HCT116 (cell line): Measurements from ENCODE around the gene UVSSA. TPM values are rescaled to one million over a fixed set of nuclear protein-coding genes. Genes with fewer than 3 reads are reported as not detected.

Experiments used
- ATAC-seq: fragments of 200-7000 bp; cut with Tn5 transposase; 2 replicates; pipeline ENCODE4 v1.9.1; 2020; ENCODE audit warnings: mild to moderate bottlenecking, moderate library complexity
- BruUV-seq: library from RNA; stranded (reverse); fragments of 400-500 nt; replicated peaks from 2 replicates; lab custom pipeline; 2021; lab: Mats Ljungman, UMichigan
- CTCF ChIA-PET: fragments of 300-600 bp; sonication (Branson Sonifier 250); formaldehyde crosslinking; loops from one replicate; lab custom pipeline; 2021; ENCODE audit warnings: antibody characterized with exemption; lab: Charles Lee
- POLR2A ChIA-PET: fragments of 300-600, 350-600 bp; sonication (Branson Sonifier 250); formaldehyde crosslinking; loops from one replicate; lab custom pipeline; 2021; ENCODE audit warnings: antibody characterized with exemption; lab: Charles Lee
- RAD21 ChIA-PET, 2 experiments: fragments of 300-600 bp; sonication (Branson Sonifier 250); formaldehyde crosslinking; loops; one replicate each; lab custom pipeline; 2023; ENCODE audit warnings: low total read pairs in 2 of 2; ENCODE audit not compliant: uncharacterized antibody in 2 of 2, unreplicated experiment in 2 of 2, low non-redundant PET in 1 of 2; lab: Charles Lee
- DNase-seq: peaks from one replicate; pipeline ENCODE4 v3.0.0-alpha.2; 2010; ENCODE audit warnings: low read depth, low spot score
- H2AFZ ChIP-seq: fragments of 200-600 bp; shearing (Covaris generic), sonication (generic); 2 replicates; pipeline ENCODE4 v1.6.1; 2017; ENCODE audit warnings: low read depth, mixed run types, mixed read lengths, antibody characterized with exemption, low read length; ENCODE audit not compliant: poor library complexity, severe bottlenecking
- H3K27ac ChIP-seq: 2 replicates; pipeline ENCODE4 v1.5.1; 2012; ENCODE audit warnings: low read depth, low read length
- H3K27me3 ChIP-seq: fragments of 200-600 bp; sonication (generic); 2 replicates; pipeline ENCODE4 v1.6.1; 2016; ENCODE audit warnings: mixed run types, low read length, mixed read lengths; ENCODE audit not compliant: insufficient read depth
- H3K36me3 ChIP-seq, 2 experiments: fragments of 200-500 bp in 1 of 2; fragments of 200-600 bp in 1 of 2; sonication (Bioruptor generic) in 1 of 2; sonication (generic) in 1 of 2; 2 replicates each; pipeline versions ENCODE4 v1.5.1 to v1.6.1; 2014 to 2016; ENCODE audit warnings: low read length in 2 of 2, inconsistent platforms in 1 of 2, mixed read lengths in 1 of 2, mixed run types in 1 of 2; ENCODE audit not compliant: insufficient read depth in 2 of 2, control insufficient read depth in 1 of 2
- H3K4me1 ChIP-seq, 2 experiments: fragments of 200-600 bp in 1 of 2; sonication (generic) in 1 of 2; 2 replicates each; pipeline versions ENCODE4 v1.5.1 to v1.6.1; 2012 to 2017; ENCODE audit warnings: low read length in 2 of 2, inconsistent platforms in 1 of 2, mild to moderate bottlenecking in 1 of 2, mixed read lengths in 1 of 2, mixed run types in 1 of 2, moderate library complexity in 1 of 2; ENCODE audit not compliant: insufficient read depth in 2 of 2, control insufficient read depth in 1 of 2
- H3K4me2 ChIP-seq: fragments of 200-600 bp; sonication (generic); 2 replicates; pipeline ENCODE4 v1.6.1; 2017; ENCODE audit warnings: mixed run types, low read length, mixed read lengths
- H3K4me3 ChIP-seq, 2 experiments: fragments of 200-600 bp in 1 of 2; sonication (generic) in 1 of 2; replicated peaks in 1 of 2; 2 replicates each; pipeline ENCODE4 v1.5.1; 2011 to 2016; ENCODE audit warnings: low read length in 2 of 2, control low read depth in 1 of 2, low read depth in 1 of 2, mild to moderate bottlenecking in 1 of 2, mixed read lengths in 1 of 2, mixed run types in 1 of 2
- H3K79me2 ChIP-seq: fragments of 200-600 bp; sonication (generic); 2 replicates; pipeline ENCODE4 v1.6.1; 2017; ENCODE audit warnings: mild to moderate bottlenecking, mixed run types, low read length, moderate library complexity, mixed read lengths; ENCODE audit not compliant: insufficient read depth
- H3K9ac ChIP-seq: fragments of 200-600 bp; sonication (generic); 2 replicates; pipeline ENCODE4 v1.6.1; 2016; ENCODE audit warnings: low read length, mixed read lengths
- H3K9me2 ChIP-seq: fragments of 200-600 bp; sonication (generic), shearing (Covaris generic); 2 replicates; pipeline ENCODE4 v1.6.1; 2017; ENCODE audit warnings: mixed run types, mild to moderate bottlenecking, moderate library complexity; ENCODE audit not compliant: insufficient read depth
- H3K9me3 ChIP-seq, 2 experiments: fragments of 200-500 bp in 1 of 2; fragments of 200-600 bp in 1 of 2; sonication (Bioruptor generic) in 1 of 2; sonication (generic) in 1 of 2; 2 replicates each; pipeline ENCODE4 v1.6.1; 2014 to 2017; ENCODE audit warnings: low read length in 2 of 2, mixed read lengths in 2 of 2, inconsistent platforms in 1 of 2, low read depth in 1 of 2, mild to moderate bottlenecking in 1 of 2, mixed run types in 1 of 2, moderate library complexity in 1 of 2; ENCODE audit not compliant: control insufficient read depth in 1 of 2, insufficient read depth in 1 of 2
- H4K20me1 ChIP-seq: fragments of 200-600 bp; sonication (generic), shearing (Covaris generic); 2 replicates; pipeline ENCODE4 v1.6.1; 2017; ENCODE audit warnings: mixed run types, mild to moderate bottlenecking, moderate library complexity; ENCODE audit not compliant: insufficient read depth
- CEBPB ChIP-seq: IDR thresholded peaks from 2 replicates; pipeline ENCODE4 v1.6.1; 2012; ENCODE audit warnings: low read depth
- EGR1 ChIP-seq: IDR thresholded peaks from 2 replicates; pipeline ENCODE4 v1.6.1; 2012; ENCODE audit warnings: low read depth
- EZH2 ChIP-seq: fragments of 200-600 bp; sonication (generic); IDR thresholded peaks from 2 replicates; pipeline ENCODE4 v1.6.1; 2017; ENCODE audit warnings: antibody characterized with exemption, mixed run types
- EZH2phosphoT487 ChIP-seq: fragments of 200-600 bp; IDR thresholded peaks from 2 replicates; pipeline ENCODE4 v1.6.1; 2018; ENCODE audit warnings: antibody characterized with exemption, borderline replicate concordance
- JUND ChIP-seq: IDR thresholded peaks from 2 replicates; pipeline ENCODE4 v1.6.1; 2012
- POLR2A ChIP-seq: IDR thresholded peaks from 2 replicates; pipeline ENCODE4 v1.7.0; 2011; ENCODE audit warnings: borderline replicate concordance; ENCODE audit not compliant: insufficient read depth, insufficient read length; ENCODE audit errors: extremely low read depth
- POLR2AphosphoS5 ChIP-seq: IDR thresholded peaks from 2 replicates; pipeline ENCODE4 v1.6.1; 2011; ENCODE audit warnings: mild to moderate bottlenecking, low read depth, low read length, moderate library complexity
- RAD21 ChIP-seq: IDR thresholded peaks from 2 replicates; pipeline ENCODE4 v1.6.1; 2012; ENCODE audit warnings: low read depth, mild to moderate bottlenecking
- SIN3A ChIP-seq: IDR thresholded peaks from 2 replicates; pipeline ENCODE4 v1.6.1; 2012; ENCODE audit warnings: low read depth
- SP1 ChIP-seq: IDR thresholded peaks from 2 replicates; pipeline ENCODE4 v1.6.1; 2012; ENCODE audit warnings: low read depth
- SRF ChIP-seq: IDR thresholded peaks from 2 replicates; pipeline ENCODE4 v1.6.1; 2012; ENCODE audit warnings: low read depth
- TCF7L2 ChIP-seq: IDR thresholded peaks from 2 replicates; pipeline ENCODE4 v1.7.0; 2011; ENCODE audit warnings: borderline replicate concordance, inconsistent platforms; ENCODE audit not compliant: insufficient read depth, insufficient read length; ENCODE audit errors: extremely low read depth
- YY1 ChIP-seq: IDR thresholded peaks from 2 replicates; pipeline ENCODE4 v1.6.1; 2011; ENCODE audit warnings: low read length, low read depth, moderate library complexity, mild to moderate bottlenecking; ENCODE audit not compliant: insufficient replicate concordance; ENCODE audit errors: extremely low read depth
- ZFX ChIP-seq: fragments of 450-650 bp; IDR thresholded peaks from 2 replicates; pipeline ENCODE4 v1.6.1; 2017
- ZNF274 ChIP-seq: fragments of 200-500 bp; sonication (Bioruptor generic); IDR thresholded peaks from 2 replicates; pipeline ENCODE4 v1.6.1; 2014; ENCODE audit warnings: mild to moderate bottlenecking, low read depth, low read length, inconsistent platforms
- intact Hi-C: fragments of 100-400 bp; cut with micrococcal nuclease; formaldehyde crosslinking; loops from 2 replicates; pipeline ENCODE4 v1.10.0; 2022
- total RNA-seq: library from RNA; stranded (reverse); gene quantifications from one replicate; pipeline ENCODE4 v1.2.1, GENCODE V29; 2021; ENCODE audit not compliant: unreplicated experiment
- TF ChIP-seq, protein P1 (sequence below): IDR thresholded peaks from 2 replicates; pipeline ENCODE4 v1.6.1; 2012; ENCODE audit warnings: low read depth
- TF ChIP-seq, protein P2 (sequence below): IDR thresholded peaks from 2 replicates; pipeline ENCODE4 v1.6.1; 2011; ENCODE audit warnings: mild to moderate bottlenecking, low read length, moderate library complexity; ENCODE audit not compliant: insufficient replicate concordance; ENCODE audit errors: extremely low read depth
- TF ChIP-seq, protein P3 (sequence below), 3 experiments: fragments of 200-600 bp in 1 of 3; sonication (generic) in 1 of 3; IDR thresholded peaks in 2 of 3; conservative IDR thresholded peaks in 1 of 3; 2 replicates each; pipeline ENCODE4 v1.5.1; 2012 to 2017; ENCODE audit warnings: low read depth in 2 of 3, low read length in 2 of 3, antibody characterized with exemption in 1 of 3, borderline replicate concordance in 1 of 3, control low read depth in 1 of 3, mild to moderate bottlenecking in 1 of 3, mixed read lengths in 1 of 3, mixed run types in 1 of 3, moderate library complexity in 1 of 3; ENCODE audit not compliant: insufficient read depth in 1 of 3
- TF ChIP-seq, protein P4 (sequence below): IDR thresholded peaks from 2 replicates; pipeline ENCODE4 v1.6.1; 2012

The UVSSA gene
- total RNA-seq, 1 experiment from 2014 or later, result 30.5 TPM

DNA sequence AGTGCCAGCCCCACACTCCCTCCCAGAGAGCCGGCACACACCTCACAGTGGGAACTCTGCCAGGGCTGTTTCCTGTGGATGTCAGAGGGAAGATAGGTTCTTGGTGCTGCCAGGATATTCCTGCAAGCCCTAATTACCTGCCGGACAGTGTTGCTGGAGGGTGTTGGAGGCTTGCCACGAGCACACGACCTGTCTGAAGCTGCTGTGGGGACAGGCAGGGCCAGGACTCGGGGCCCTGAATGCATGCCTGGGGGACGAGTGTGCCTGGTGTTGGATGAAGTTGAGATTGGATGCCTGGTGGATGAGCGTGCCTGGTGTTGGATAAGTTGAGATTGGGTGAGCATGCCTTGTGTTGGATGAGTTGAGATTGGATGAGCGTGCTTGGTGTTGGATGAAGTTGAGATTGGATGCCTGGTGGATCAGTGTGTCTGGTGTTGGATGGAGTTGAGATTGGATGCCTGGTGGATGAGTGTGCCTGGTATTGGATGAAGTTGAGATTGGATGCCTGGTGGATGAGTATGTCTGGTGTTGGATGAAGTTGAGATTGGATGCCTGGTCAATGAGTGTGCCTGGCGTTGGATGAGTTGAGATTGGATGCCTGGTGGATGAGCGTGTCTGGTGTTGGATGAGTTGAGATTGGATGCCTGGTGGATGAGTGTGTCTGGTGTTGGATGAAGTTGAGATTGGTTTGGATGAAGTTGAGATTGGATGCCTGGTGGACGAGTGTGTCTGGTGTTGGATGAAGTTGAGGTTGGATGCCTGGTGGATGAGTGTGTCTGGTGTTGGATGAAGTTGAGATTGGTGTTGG lies 23.2 kb upstream of the UVSSA start:
- POLR2A ChIA-PET, result interaction anchor here (1.3 kb wide), 1 partner anchor 18 kb away, joined by 3 read pairs; no protein-coding TSS in a partner anchor
- Histone ChIP-seq H3K4me3 (peak overlapping the region in 1 of 2 experiments; percentile 20; a peak in 1 of 4 replicates), H3K27ac (peak overlapping the region; percentile 70), H3K36me3 (peaks cover 11 to 29% of the 10 kb centered on the region in 2 experiments; a peak in 3 of 4 replicates), H4K20me1 (no peaks in the 10 kb centered on the region), H3K4me1 (peaks cover 8 to 44% of the 10 kb centered on the region in 2 experiments; a peak in 3 of 4 replicates), H3K79me2 (peaks cover 56% of the 10 kb centered on the region; the same call in 1 of the 2 replicates), H3K27me3 (no peaks in the 10 kb centered on the region), H3K9me3 (no peaks in the 10 kb centered on the region), H3K9me2 (no peaks in the 10 kb centered on the region), H2AFZ (no peak overlapping the region), H3K9ac (peak overlapping the region; percentile 47), H3K4me2 (peak overlapping the region; percentile 66)
- intact Hi-C loops, result no loop called here
- BruUV-seq, result no TSS peak
- ATAC-seq, result peak; percentile 77
- RAD21 ChIA-PET, result no interaction called here
- DNase-seq, result peak; percentile 63
- CTCF ChIA-PET, result no interaction called here
- TF ChIP-seq ZFX (no peak), YY1 (no peak), SRF (no peak), TCF7L2 (no peak), EGR1 (no peak), CEBPB (no peak), SIN3A (peak; percentile 93), POLR2A (no peak), EZH2 (no peak), ZNF274 (no peak), RAD21 (no peak), SP1 (peak; percentile 65), EZH2phosphoT487 (no peak), POLR2AphosphoS5 (peak; percentile 8; the same call in 1 of the 2 replicates), JUND (peak; percentile 90)
- TF ChIP-seq, protein P1, sequence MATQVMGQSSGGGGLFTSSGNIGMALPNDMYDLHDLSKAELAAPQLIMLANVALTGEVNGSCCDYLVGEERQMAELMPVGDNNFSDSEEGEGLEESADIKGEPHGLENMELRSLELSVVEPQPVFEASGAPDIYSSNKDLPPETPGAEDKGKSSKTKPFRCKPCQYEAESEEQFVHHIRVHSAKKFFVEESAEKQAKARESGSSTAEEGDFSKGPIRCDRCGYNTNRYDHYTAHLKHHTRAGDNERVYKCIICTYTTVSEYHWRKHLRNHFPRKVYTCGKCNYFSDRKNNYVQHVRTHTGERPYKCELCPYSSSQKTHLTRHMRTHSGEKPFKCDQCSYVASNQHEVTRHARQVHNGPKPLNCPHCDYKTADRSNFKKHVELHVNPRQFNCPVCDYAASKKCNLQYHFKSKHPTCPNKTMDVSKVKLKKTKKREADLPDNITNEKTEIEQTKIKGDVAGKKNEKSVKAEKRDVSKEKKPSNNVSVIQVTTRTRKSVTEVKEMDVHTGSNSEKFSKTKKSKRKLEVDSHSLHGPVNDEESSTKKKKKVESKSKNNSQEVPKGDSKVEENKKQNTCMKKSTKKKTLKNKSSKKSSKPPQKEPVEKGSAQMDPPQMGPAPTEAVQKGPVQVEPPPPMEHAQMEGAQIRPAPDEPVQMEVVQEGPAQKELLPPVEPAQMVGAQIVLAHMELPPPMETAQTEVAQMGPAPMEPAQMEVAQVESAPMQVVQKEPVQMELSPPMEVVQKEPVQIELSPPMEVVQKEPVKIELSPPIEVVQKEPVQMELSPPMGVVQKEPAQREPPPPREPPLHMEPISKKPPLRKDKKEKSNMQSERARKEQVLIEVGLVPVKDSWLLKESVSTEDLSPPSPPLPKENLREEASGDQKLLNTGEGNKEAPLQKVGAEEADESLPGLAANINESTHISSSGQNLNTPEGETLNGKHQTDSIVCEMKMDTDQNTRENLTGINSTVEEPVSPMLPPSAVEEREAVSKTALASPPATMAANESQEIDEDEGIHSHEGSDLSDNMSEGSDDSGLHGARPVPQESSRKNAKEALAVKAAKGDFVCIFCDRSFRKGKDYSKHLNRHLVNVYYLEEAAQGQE, result no peak
- TF ChIP-seq, protein P2, sequence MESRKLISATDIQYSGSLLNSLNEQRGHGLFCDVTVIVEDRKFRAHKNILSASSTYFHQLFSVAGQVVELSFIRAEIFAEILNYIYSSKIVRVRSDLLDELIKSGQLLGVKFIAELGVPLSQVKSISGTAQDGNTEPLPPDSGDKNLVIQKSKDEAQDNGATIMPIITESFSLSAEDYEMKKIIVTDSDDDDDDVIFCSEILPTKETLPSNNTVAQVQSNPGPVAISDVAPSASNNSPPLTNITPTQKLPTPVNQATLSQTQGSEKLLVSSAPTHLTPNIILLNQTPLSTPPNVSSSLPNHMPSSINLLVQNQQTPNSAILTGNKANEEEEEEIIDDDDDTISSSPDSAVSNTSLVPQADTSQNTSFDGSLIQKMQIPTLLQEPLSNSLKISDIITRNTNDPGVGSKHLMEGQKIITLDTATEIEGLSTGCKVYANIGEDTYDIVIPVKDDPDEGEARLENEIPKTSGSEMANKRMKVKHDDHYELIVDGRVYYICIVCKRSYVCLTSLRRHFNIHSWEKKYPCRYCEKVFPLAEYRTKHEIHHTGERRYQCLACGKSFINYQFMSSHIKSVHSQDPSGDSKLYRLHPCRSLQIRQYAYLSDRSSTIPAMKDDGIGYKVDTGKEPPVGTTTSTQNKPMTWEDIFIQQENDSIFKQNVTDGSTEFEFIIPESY, result no peak
- TF ChIP-seq, protein P3, sequence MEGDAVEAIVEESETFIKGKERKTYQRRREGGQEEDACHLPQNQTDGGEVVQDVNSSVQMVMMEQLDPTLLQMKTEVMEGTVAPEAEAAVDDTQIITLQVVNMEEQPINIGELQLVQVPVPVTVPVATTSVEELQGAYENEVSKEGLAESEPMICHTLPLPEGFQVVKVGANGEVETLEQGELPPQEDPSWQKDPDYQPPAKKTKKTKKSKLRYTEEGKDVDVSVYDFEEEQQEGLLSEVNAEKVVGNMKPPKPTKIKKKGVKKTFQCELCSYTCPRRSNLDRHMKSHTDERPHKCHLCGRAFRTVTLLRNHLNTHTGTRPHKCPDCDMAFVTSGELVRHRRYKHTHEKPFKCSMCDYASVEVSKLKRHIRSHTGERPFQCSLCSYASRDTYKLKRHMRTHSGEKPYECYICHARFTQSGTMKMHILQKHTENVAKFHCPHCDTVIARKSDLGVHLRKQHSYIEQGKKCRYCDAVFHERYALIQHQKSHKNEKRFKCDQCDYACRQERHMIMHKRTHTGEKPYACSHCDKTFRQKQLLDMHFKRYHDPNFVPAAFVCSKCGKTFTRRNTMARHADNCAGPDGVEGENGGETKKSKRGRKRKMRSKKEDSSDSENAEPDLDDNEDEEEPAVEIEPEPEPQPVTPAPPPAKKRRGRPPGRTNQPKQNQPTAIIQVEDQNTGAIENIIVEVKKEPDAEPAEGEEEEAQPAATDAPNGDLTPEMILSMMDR (IDR thresholded peaks at IDR 0.05 in 2 of 3, conservative IDR thresholded peaks at IDR 0.05 in 1 of 3; ENCODE audit: borderline replicate concordance in 1 of 3, insufficient read depth in 1 of 3, low read depth in 2 of 3, low read length in 2 of 3), result no peak
- TF ChIP-seq, protein P4, sequence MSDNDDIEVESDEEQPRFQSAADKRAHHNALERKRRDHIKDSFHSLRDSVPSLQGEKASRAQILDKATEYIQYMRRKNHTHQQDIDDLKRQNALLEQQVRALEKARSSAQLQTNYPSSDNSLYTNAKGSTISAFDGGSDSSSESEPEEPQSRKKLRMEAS, result no peak
